Measurements from ENCODE around the gene NANS. TPM values are rescaled to one million over a fixed set of nuclear protein-coding genes. Genes with fewer than 3 reads are reported as not detected.
A peak's percentile ranks its signal among the peaks of the same experiment; 100 is the strongest.

NANS gene
- total RNA-seq, 1 experiment from 2014 or later = 57.9 TPM

DNA sequence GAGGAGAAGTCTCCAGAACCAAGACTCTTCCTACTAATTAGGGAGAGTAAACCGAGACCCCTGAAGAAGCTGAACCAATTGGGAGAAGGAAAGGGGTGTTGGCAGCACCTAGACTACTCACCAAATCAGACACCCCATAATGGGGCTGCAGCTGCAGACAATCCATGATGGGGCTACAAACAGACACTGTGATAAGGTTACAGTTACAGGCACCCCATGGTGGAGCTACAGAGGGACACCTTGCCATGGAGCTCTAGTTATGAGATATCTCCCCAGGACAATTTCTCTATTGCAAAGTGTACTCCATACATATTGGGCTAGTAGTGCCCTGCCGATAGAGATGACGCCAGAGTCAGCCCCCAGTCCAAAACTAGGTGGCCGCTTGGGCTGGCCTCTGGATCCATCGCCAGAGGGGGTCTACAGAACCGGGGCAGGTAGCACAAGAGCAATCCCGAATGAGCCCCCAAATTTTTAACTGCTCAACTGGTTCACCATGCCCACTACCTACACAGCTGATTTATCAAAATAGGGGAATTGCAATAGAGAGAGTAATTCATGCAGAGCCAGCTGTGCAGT, 2.1 kb upstream of the NANS start:
- no peak for ATAC-seq

DNA sequence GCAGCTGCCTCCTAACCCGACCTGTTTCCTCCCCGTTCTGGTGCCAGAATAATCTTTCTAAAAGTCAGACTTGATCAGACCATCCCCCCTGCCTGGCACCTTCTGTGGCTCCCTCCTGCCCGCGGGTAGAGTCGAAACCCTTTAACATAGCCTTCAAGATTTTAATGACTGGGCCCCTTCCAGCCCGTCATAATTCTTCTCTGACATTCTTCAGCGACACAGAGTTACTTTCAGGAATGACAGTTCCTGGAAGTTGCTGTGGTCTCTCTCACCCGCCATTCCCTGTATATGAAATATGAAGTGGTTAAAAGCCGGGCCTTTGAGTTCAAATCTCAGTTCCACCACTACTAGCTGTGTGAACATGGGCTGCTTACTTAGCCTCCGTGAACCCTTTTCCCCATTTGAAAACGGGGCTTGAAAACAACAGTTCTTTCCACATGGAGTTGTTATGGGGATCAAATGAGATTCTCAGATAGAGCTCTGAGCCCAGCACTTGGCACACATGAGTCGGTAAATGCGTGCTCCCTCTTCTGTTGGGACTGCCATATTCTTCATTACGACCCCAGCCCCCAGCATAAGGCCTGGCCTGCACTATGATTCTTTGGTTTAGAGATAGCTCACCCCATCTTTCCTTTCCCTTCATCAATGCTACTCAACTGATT, 737 bp downstream of the NANS start:
- POLR2A ChIA-PET = interaction anchor here (1.2 to 1.6 kb wide), 3 partner anchors 12 to 199 kb away, joined by 3 to 5 read pairs (median 5); partner anchors contain the start of gene TBC1D2

More for the DNA sequence above, 2.1 kb upstream of the NANS start:
- H3K9me3 Mint-ChIP-seq = no peaks in the 10 kb centered on the region
- DNase-seq (ENCODE audit: low spot score) = no peak
- ChIA-PET POLR2A (no interaction called here), CTCF (interaction anchor here (0.5 to 2.2 kb wide), 2 partner anchors 19 to 20 kb away, joined by 3 to 9 read pairs; no protein-coding TSS in a partner anchor)
- no peaks in the 10 kb centered on the region for H3K4me1 Mint-ChIP-seq
- no peak overlapping the region for H3K4me3 Mint-ChIP-seq
- no peak overlapping the region for H3K27ac Mint-ChIP-seq
- H3K36me3 Mint-ChIP-seq = no peaks in the 10 kb centered on the region
- peaks cover 31% of the 10 kb centered on the region for H3K27me3 Mint-ChIP-seq (ENCODE audit: low read depth)
- TF ChIP-seq ZNF423 (CRISPR knock-in tag; IDR thresholded peaks at IDR 0.05) (no peak), ELF4 (CRISPR knock-in tag; IDR thresholded peaks at IDR 0.05; ENCODE audit: low read depth) (no peak), ZNF232 (CRISPR knock-in tag; IDR thresholded peaks at IDR 0.05) (no peak), ZNF219 (CRISPR knock-in tag; IDR thresholded peaks at IDR 0.05; ENCODE audit: borderline replicate concordance) (no peak)
- TF ChIP-seq, protein P1, sequence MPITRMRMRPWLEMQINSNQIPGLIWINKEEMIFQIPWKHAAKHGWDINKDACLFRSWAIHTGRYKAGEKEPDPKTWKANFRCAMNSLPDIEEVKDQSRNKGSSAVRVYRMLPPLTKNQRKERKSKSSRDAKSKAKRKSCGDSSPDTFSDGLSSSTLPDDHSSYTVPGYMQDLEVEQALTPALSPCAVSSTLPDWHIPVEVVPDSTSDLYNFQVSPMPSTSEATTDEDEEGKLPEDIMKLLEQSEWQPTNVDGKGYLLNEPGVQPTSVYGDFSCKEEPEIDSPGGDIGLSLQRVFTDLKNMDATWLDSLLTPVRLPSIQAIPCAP (CRISPR knock-in tag; IDR thresholded peaks at IDR 0.05) = no peak

More for the DNA sequence above, 737 bp downstream of the NANS start:
- Mint-ChIP-seq H3K9me3 (no peaks in the 10 kb centered on the region), H3K36me3 (peaks cover 8% of the 10 kb centered on the region), H3K27me3 (ENCODE audit: low read depth) (peaks cover 22% of the 10 kb centered on the region), H3K4me3 (peak overlapping the region; percentile 89), H3K27ac (peak overlapping the region; percentile 50; the same call in 1 of the 2 replicates), H3K4me1 (no peaks in the 10 kb centered on the region)
- DNase-seq (ENCODE audit: low spot score) = no peak
- TF ChIP-seq GRHL2 (CRISPR knock-in tag; IDR thresholded peaks at IDR 0.05; ENCODE audit: insufficient replicate concordance, severe bottlenecking) = no peak
- TF ChIP-seq, protein P2, sequence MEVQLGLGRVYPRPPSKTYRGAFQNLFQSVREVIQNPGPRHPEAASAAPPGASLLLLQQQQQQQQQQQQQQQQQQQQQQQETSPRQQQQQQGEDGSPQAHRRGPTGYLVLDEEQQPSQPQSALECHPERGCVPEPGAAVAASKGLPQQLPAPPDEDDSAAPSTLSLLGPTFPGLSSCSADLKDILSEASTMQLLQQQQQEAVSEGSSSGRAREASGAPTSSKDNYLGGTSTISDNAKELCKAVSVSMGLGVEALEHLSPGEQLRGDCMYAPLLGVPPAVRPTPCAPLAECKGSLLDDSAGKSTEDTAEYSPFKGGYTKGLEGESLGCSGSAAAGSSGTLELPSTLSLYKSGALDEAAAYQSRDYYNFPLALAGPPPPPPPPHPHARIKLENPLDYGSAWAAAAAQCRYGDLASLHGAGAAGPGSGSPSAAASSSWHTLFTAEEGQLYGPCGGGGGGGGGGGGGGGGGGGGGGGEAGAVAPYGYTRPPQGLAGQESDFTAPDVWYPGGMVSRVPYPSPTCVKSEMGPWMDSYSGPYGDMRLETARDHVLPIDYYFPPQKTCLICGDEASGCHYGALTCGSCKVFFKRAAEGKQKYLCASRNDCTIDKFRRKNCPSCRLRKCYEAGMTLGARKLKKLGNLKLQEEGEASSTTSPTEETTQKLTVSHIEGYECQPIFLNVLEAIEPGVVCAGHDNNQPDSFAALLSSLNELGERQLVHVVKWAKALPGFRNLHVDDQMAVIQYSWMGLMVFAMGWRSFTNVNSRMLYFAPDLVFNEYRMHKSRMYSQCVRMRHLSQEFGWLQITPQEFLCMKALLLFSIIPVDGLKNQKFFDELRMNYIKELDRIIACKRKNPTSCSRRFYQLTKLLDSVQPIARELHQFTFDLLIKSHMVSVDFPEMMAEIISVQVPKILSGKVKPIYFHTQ (CRISPR knock-in tag; IDR thresholded peaks at IDR 0.05) = no peak
- TF ChIP-seq NR2C2 (CRISPR knock-in tag; IDR thresholded peaks at IDR 0.05) = no peak
- TF ChIP-seq, protein P3, sequence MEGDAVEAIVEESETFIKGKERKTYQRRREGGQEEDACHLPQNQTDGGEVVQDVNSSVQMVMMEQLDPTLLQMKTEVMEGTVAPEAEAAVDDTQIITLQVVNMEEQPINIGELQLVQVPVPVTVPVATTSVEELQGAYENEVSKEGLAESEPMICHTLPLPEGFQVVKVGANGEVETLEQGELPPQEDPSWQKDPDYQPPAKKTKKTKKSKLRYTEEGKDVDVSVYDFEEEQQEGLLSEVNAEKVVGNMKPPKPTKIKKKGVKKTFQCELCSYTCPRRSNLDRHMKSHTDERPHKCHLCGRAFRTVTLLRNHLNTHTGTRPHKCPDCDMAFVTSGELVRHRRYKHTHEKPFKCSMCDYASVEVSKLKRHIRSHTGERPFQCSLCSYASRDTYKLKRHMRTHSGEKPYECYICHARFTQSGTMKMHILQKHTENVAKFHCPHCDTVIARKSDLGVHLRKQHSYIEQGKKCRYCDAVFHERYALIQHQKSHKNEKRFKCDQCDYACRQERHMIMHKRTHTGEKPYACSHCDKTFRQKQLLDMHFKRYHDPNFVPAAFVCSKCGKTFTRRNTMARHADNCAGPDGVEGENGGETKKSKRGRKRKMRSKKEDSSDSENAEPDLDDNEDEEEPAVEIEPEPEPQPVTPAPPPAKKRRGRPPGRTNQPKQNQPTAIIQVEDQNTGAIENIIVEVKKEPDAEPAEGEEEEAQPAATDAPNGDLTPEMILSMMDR (IDR thresholded peaks at IDR 0.05) = no peak
- no peak for TF ChIP-seq ELF4 (CRISPR knock-in tag; IDR thresholded peaks at IDR 0.05; ENCODE audit: low read depth)
- TF ChIP-seq ZNF232 (CRISPR knock-in tag; IDR thresholded peaks at IDR 0.05) = no peak
- TF ChIP-seq GABPB1 (CRISPR knock-in tag; IDR thresholded peaks at IDR 0.05) = no peak
- TF ChIP-seq FOXK1 (CRISPR knock-in tag; IDR thresholded peaks at IDR 0.05) = no peak
- TF ChIP-seq OVOL2 (CRISPR knock-in tag; IDR thresholded peaks at IDR 0.05; ENCODE audit: borderline replicate concordance) = no peak
- TF ChIP-seq, protein P4, sequence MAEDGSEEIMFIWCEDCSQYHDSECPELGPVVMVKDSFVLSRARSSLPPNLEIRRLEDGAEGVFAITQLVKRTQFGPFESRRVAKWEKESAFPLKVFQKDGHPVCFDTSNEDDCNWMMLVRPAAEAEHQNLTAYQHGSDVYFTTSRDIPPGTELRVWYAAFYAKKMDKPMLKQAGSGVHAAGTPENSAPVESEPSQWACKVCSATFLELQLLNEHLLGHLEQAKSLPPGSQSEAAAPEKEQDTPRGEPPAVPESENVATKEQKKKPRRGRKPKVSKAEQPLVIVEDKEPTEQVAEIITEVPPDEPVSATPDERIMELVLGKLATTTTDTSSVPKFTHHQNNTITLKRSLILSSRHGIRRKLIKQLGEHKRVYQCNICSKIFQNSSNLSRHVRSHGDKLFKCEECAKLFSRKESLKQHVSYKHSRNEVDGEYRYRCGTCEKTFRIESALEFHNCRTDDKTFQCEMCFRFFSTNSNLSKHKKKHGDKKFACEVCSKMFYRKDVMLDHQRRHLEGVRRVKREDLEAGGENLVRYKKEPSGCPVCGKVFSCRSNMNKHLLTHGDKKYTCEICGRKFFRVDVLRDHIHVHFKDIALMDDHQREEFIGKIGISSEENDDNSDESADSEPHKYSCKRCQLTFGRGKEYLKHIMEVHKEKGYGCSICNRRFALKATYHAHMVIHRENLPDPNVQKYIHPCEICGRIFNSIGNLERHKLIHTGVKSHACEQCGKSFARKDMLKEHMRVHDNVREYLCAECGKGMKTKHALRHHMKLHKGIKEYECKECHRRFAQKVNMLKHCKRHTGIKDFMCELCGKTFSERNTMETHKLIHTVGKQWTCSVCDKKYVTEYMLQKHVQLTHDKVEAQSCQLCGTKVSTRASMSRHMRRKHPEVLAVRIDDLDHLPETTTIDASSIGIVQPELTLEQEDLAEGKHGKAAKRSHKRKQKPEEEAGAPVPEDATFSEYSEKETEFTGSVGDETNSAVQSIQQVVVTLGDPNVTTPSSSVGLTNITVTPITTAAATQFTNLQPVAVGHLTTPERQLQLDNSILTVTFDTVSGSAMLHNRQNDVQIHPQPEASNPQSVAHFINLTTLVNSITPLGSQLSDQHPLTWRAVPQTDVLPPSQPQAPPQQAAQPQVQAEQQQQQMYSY (CRISPR knock-in tag; IDR thresholded peaks at IDR 0.05) = no peak
- TF ChIP-seq, protein P1 (CRISPR knock-in tag; IDR thresholded peaks at IDR 0.05) = no peak
- no peak for TF ChIP-seq ESRRA (CRISPR knock-in tag; IDR thresholded peaks at IDR 0.05; ENCODE audit: borderline replicate concordance)
- TF ChIP-seq, protein P5, sequence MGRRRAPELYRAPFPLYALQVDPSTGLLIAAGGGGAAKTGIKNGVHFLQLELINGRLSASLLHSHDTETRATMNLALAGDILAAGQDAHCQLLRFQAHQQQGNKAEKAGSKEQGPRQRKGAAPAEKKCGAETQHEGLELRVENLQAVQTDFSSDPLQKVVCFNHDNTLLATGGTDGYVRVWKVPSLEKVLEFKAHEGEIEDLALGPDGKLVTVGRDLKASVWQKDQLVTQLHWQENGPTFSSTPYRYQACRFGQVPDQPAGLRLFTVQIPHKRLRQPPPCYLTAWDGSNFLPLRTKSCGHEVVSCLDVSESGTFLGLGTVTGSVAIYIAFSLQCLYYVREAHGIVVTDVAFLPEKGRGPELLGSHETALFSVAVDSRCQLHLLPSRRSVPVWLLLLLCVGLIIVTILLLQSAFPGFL (CRISPR knock-in tag; IDR thresholded peaks at IDR 0.05; ENCODE audit: borderline replicate concordance) = no peak
- TF ChIP-seq, protein P6, sequence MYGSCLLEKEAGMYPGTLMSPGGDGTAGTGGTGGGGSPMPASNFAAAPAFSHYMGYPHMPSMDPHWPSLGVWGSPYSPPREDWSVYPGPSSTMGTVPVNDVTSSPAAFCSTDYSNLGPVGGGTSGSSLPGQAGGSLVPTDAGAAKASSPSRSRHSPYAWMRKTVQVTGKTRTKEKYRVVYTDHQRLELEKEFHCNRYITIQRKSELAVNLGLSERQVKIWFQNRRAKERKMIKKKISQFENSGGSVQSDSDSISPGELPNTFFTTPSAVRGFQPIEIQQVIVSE (CRISPR knock-in tag; IDR thresholded peaks at IDR 0.05; ENCODE audit: borderline replicate concordance) = no peak
- no peak for TF ChIP-seq JUN (CRISPR knock-in tag; IDR thresholded peaks at IDR 0.05)
- no peak for TF ChIP-seq FOXJ3 (CRISPR knock-in tag; IDR thresholded peaks at IDR 0.05; ENCODE audit: borderline replicate concordance)
- no peak for TF ChIP-seq SMAD4 (CRISPR knock-in tag; IDR thresholded peaks at IDR 0.05)
- no peak for ATAC-seq
- CTCF ChIA-PET = interaction anchor here (0.6 to 3.1 kb wide), 8 partner anchors 17 to 198 kb away, joined by 3 to 19 read pairs (median 4); partner anchors contain the start of gene TBC1D2
